KMS-11 (cell line): Measurements from ENCODE around the gene CEP131.
A peak's percentile ranks its signal among the peaks of the same experiment; 100 is the strongest.

ENCODE experiments used
- H2AFZ ChIP-seq: fragments of 200-600 bp; sonication (generic); 2 replicates; pipeline ENCODE4 v1.6.1; 2016; ENCODE audit warnings: antibody characterized with exemption, mixed run types, low read depth
- H3K27ac ChIP-seq: fragments of 200-600 bp; sonication (generic); 2 replicates; pipeline ENCODE4 v1.6.1; 2016; ENCODE audit warnings: mild to moderate bottlenecking, mixed run types
- H3K27me3 ChIP-seq: fragments of 200-600 bp; sonication (generic); 2 replicates; pipeline ENCODE4 v1.6.1; 2017; ENCODE audit warnings: mild to moderate bottlenecking, low read depth, mixed run types, moderate library complexity; ENCODE audit not compliant: insufficient read depth
- H3K36me3 ChIP-seq: fragments of 200-600 bp; sonication (generic); 2 replicates; pipeline ENCODE4 v1.6.1; 2017; ENCODE audit warnings: mild to moderate bottlenecking, mixed run types; ENCODE audit not compliant: insufficient read depth
- H3K4me1 ChIP-seq: fragments of 200-600 bp; sonication (generic); 2 replicates; pipeline ENCODE4 v1.6.1; 2016; ENCODE audit warnings: mild to moderate bottlenecking, low read depth, mixed run types; ENCODE audit not compliant: poor library complexity, severe bottlenecking
- H3K4me2 ChIP-seq: fragments of 200-600 bp; sonication (generic); 2 replicates; pipeline ENCODE4 v1.7.0; 2016; ENCODE audit warnings: mild to moderate bottlenecking, mixed run types
- H3K4me3 ChIP-seq: fragments of 200-600 bp; sonication (generic); IDR thresholded peaks from 2 replicates; pipeline ENCODE4 v1.6.1; 2017; ENCODE audit warnings: low read depth, low read length, mixed read lengths; ENCODE audit not compliant: insufficient read depth
- H3K79me2 ChIP-seq: fragments of 200-600 bp; sonication (generic); 2 replicates; pipeline ENCODE4 v1.6.1; 2016; ENCODE audit warnings: low read depth, mixed run types; ENCODE audit not compliant: insufficient read depth
- H3K9ac ChIP-seq: fragments of 200-600 bp; sonication (generic); 2 replicates; pipeline ENCODE4 v1.6.1; 2016; ENCODE audit warnings: mild to moderate bottlenecking, mixed run types
- H4K20me1 ChIP-seq: fragments of 200-600 bp; sonication (generic); 2 replicates; pipeline ENCODE4 v1.6.1; 2016; ENCODE audit warnings: mild to moderate bottlenecking, mixed run types; ENCODE audit not compliant: insufficient read depth
- TF ChIP-seq, protein P1 (sequence below): fragments of 200-600 bp; sonication (generic); conservative IDR thresholded peaks from 2 replicates; pipeline ENCODE4 v1.6.1; 2017; ENCODE audit warnings: low read depth, mild to moderate bottlenecking, antibody characterized with exemption, low read length, moderate library complexity, mixed read lengths

The CEP131 gene

DNA sequence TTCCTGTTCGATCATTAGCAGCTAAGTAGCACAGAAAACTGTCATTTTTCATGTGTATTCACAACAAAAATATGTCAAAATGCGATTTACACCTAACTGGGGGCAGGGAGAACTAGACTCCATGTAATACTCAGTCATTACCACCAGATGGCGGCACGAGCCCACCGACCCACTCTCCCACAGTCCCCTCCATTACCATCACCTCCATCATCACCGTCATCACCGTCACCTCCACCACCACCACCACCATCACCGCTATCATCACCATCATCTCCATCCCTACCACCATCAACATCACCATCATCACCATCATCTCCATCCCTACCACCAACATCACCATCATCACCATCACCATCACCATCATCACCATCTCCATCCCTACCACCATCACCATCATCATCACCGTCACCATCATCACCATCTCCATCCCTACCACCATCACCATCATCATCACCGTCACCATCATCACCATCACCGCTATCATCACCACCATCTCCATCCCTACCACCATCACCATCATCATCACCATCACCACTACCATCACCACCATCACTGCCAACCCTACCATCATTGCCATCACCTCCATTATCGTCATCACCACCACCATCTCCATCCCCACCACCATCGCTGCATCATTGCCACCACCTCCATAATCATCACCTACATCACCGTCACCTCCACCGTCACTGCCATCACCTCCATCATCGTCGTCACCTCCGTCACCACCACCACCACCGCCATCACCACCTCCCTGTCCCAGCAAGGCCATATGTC, 30.8 kb upstream of the CEP131 start:
- no peaks in the 10 kb centered on the region for H3K27me3 ChIP-seq
- H4K20me1 ChIP-seq, result no peaks in the 10 kb centered on the region
- H3K36me3 ChIP-seq, result no peaks in the 10 kb centered on the region
- no peak overlapping the region for H3K4me2 ChIP-seq
- H3K4me1 ChIP-seq, result no peaks in the 10 kb centered on the region
- no peak overlapping the region for H3K4me3 ChIP-seq
- no peak overlapping the region for H2AFZ ChIP-seq
- no peak overlapping the region for H3K9ac ChIP-seq
- no peak overlapping the region for H3K27ac ChIP-seq
- TF ChIP-seq, protein P1, sequence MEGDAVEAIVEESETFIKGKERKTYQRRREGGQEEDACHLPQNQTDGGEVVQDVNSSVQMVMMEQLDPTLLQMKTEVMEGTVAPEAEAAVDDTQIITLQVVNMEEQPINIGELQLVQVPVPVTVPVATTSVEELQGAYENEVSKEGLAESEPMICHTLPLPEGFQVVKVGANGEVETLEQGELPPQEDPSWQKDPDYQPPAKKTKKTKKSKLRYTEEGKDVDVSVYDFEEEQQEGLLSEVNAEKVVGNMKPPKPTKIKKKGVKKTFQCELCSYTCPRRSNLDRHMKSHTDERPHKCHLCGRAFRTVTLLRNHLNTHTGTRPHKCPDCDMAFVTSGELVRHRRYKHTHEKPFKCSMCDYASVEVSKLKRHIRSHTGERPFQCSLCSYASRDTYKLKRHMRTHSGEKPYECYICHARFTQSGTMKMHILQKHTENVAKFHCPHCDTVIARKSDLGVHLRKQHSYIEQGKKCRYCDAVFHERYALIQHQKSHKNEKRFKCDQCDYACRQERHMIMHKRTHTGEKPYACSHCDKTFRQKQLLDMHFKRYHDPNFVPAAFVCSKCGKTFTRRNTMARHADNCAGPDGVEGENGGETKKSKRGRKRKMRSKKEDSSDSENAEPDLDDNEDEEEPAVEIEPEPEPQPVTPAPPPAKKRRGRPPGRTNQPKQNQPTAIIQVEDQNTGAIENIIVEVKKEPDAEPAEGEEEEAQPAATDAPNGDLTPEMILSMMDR, result peak; percentile 88
- no peaks in the 10 kb centered on the region for H3K79me2 ChIP-seq

DNA sequence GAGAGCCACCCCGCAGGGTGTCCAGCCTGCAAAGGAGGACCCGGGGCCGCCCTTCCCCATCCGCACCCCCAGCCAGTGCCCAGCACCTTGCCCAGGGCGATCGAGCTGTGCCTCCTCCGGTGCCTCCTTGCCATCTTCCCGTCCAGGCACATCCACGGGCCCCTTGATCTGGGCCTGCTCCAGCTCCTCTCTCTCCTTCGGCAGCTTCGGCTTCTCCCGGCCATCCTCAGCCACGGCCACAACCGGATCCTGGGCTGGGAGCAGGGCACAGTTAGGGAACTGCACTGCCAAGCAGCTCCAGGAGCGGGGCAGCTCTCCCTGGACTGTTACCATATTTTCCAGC, 30.2 kb upstream of the CEP131 start:
- Histone ChIP-seq H3K9ac (no peak overlapping the region), H2AFZ (no peak overlapping the region), H3K4me1 (no peaks in the 10 kb centered on the region), H3K27ac (no peak overlapping the region), H3K4me2 (no peak overlapping the region), H3K4me3 (no peak overlapping the region), H3K36me3 (no peaks in the 10 kb centered on the region), H3K27me3 (no peaks in the 10 kb centered on the region), H4K20me1 (no peaks in the 10 kb centered on the region), H3K79me2 (no peaks in the 10 kb centered on the region)
- TF ChIP-seq, protein P1, result no peak

DNA sequence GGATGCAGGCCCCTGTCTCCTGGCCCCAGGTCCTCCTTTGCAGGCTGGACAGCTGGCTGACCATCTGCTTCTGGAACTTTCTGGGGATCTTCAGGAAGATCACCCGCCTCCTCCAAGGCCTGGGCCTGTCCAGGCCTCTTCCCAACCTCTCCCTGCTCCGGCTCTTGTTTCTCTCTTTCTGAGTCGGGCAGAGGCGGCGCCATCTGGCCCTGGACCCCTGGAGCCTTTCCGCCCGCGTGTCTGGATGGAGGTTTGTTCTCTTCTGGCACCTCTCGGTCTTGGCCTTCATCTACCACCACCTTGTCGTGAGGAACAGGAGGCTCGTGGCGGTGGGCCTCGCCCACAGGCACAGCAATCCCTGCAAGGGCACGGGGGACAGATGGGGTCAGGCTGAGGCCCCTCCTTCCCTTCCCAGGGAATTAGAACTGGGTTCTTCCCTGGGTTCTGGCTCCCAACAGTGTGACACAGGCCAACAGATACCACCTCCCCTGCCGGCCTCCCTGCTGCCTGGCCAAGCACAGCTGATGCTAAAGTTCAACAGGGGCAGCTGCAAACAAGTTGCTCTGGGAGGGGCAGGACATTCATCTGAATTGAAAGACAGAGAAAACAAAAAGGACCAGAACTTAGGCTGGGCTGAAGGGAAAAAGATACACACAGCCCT, 29.7 kb upstream of the CEP131 start:
- Histone ChIP-seq H3K36me3 (no peaks in the 10 kb centered on the region), H3K4me3 (no peak overlapping the region), H3K4me1 (no peaks in the 10 kb centered on the region), H4K20me1 (no peaks in the 10 kb centered on the region), H3K9ac (no peak overlapping the region), H2AFZ (no peak overlapping the region), H3K27ac (no peak overlapping the region), H3K79me2 (no peaks in the 10 kb centered on the region), H3K27me3 (no peaks in the 10 kb centered on the region), H3K4me2 (no peak overlapping the region)
- TF ChIP-seq, protein P1, result no peak

DNA sequence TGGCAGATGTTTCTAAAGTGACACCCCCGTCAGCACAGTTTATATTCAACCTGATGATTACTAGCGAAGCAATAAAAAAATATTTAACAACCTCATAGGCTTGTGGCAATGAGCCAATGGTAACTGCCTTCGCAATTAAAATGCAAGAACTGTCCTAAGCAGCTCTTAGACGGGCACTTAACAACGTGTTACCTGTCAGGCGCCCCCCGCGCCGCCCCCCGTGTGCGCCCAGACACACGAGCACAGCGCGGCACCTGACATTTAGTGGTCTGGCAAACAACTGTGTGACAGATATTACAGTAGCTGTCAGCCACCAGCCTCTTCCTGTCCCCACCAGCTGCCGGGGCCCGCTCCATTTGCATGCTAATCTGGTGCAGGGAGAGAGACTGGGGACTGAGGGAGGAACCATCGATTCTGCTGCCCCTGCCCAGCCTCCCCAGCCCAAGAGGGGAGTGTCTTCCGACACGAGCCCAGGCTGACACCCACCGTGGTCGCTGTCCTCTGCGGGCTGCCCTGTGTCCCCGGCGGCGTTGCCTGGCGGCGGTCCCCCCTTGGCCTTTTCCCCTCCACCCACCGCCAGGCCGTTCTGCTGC, 29.0 kb upstream of the CEP131 start:
- H3K27ac ChIP-seq, result no peak overlapping the region

More for the DNA sequence above, 29.0 kb upstream of the CEP131 start:
- Histone ChIP-seq H3K4me2 (no peak overlapping the region), H3K4me3 (no peak overlapping the region), H3K36me3 (no peaks in the 10 kb centered on the region), H4K20me1 (no peaks in the 10 kb centered on the region), H3K9ac (no peak overlapping the region), H3K4me1 (no peaks in the 10 kb centered on the region), H3K79me2 (no peaks in the 10 kb centered on the region), H2AFZ (no peak overlapping the region), H3K27me3 (no peaks in the 10 kb centered on the region)
- TF ChIP-seq, protein P1, result no peak
